GM18868 (cell line): ENCODE results near the gene IL1RAPL1.

Experiments used
- ATAC-seq: cut with Tn5 transposase; IDR thresholded peaks from one replicate; pipeline ENCODE4 v1.9.1; 2021; ENCODE audit warnings: mild to moderate bottlenecking, moderate library complexity; ENCODE audit not compliant: unreplicated experiment

IL1RAPL1 gene

GRCh38 chrX:28625223-28625622, 38.0 kb downstream of the IL1RAPL1 start:
- no peak for ATAC-seq

- ATAC-seq, result no peak
Measured at GRCh38 chrX:28626515-28626914, 39.3 kb downstream of the IL1RAPL1 start.

GRCh38 chrX:28628120-28628519, 40.9 kb downstream of the IL1RAPL1 start:
- no peak for ATAC-seq

- no peak for ATAC-seq
Measured at GRCh38 chrX:28638775-28639174, 51.5 kb downstream of the IL1RAPL1 start.

GRCh38 chrX:28639451-28639850, 52.2 kb downstream of the IL1RAPL1 start:
- no peak for ATAC-seq

- ATAC-seq, result no peak
Measured at GRCh38 chrX:28649541-28649940, 62.3 kb downstream of the IL1RAPL1 start.

- no peak for ATAC-seq
Measured at GRCh38 chrX:28651186-28651585, 63.9 kb downstream of the IL1RAPL1 start.

GRCh38 chrX:28659269-28659668, 72.0 kb downstream of the IL1RAPL1 start:
- no peak for ATAC-seq

- ATAC-seq, result no peak
Measured at GRCh38 chrX:28665778-28666177, 78.5 kb downstream of the IL1RAPL1 start.

- ATAC-seq, result no peak
Measured at GRCh38 chrX:28668303-28668702, 81.1 kb downstream of the IL1RAPL1 start.

GRCh38 chrX:28668957-28669356, 81.7 kb downstream of the IL1RAPL1 start:
- no peak for ATAC-seq

GRCh38 chrX:28670074-28670473, 82.8 kb downstream of the IL1RAPL1 start:
- no peak for ATAC-seq

- no peak for ATAC-seq
Measured at GRCh38 chrX:28675173-28675572, 87.9 kb downstream of the IL1RAPL1 start.

GRCh38 chrX:28693101-28693500, 105.9 kb downstream of the IL1RAPL1 start:
- no peak for ATAC-seq

- no peak for ATAC-seq
Measured at GRCh38 chrX:28697732-28698131, 110.5 kb downstream of the IL1RAPL1 start.

GRCh38 chrX:28701222-28701621, 114.0 kb downstream of the IL1RAPL1 start:
- no peak for ATAC-seq

GRCh38 chrX:28706964-28707363, 119.7 kb downstream of the IL1RAPL1 start:
- no peak for ATAC-seq

- ATAC-seq, result no peak
Measured at GRCh38 chrX:28709421-28709820, 122.2 kb downstream of the IL1RAPL1 start.

- no peak for ATAC-seq
Measured at GRCh38 chrX:28717864-28718263, 130.6 kb downstream of the IL1RAPL1 start.

- ATAC-seq, result no peak
Measured at GRCh38 chrX:28718450-28718849, 131.2 kb downstream of the IL1RAPL1 start.

GRCh38 chrX:28719620-28720019, 132.4 kb downstream of the IL1RAPL1 start:
- no peak for ATAC-seq

- no peak for ATAC-seq
Measured at GRCh38 chrX:28752330-28752729, 165.1 kb downstream of the IL1RAPL1 start.

GRCh38 chrX:28756175-28756574, 168.9 kb downstream of the IL1RAPL1 start:
- ATAC-seq, result no peak

GRCh38 chrX:28756647-28757046, 169.4 kb downstream of the IL1RAPL1 start:
- no peak for ATAC-seq
